Measurements from ENCODE around the gene DDC.

DNA sequence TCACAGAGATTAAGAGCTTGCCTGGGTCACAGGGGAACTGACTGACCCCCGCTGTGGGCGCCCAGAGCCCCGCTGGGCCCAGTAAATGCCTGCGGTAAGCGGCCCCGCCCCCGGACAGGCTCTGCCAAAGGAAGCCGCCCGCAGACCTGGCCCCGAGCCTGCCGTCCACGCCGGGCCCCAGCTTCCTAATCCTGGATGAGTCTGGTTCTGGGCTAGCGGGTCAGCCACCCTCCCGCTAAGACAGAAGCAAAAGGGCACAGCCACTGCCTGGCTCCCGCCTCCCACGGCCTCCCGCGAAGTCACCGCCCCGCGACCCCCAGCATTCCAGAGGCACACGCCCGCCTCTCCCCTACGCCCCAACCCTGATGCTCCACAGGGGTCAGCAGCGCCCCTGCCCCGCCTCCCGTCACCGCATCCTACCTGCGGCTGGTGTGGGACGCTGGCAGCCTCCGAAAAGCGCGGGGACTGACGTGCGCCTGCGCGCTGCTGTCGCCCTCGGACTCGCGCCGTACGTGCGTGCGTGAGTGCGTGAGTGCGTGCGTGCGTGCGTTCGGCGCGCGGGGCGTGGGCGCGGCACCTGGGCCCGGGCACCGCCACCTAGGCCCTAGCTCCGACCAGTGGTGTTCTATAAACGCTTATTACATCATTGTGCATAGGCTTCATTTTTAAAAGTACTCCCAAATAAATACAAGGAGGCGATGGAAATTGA lies 115.2 kb downstream of the DDC start, which contains the start of gene FIGNL1:
- TF ChIP-seq POLR2AphosphoS5 (IDR thresholded peaks at IDR 0.05; ENCODE audit: insufficient read depth, low read depth, low read length): peak; percentile 69
- TF ChIP-seq, protein P1, sequence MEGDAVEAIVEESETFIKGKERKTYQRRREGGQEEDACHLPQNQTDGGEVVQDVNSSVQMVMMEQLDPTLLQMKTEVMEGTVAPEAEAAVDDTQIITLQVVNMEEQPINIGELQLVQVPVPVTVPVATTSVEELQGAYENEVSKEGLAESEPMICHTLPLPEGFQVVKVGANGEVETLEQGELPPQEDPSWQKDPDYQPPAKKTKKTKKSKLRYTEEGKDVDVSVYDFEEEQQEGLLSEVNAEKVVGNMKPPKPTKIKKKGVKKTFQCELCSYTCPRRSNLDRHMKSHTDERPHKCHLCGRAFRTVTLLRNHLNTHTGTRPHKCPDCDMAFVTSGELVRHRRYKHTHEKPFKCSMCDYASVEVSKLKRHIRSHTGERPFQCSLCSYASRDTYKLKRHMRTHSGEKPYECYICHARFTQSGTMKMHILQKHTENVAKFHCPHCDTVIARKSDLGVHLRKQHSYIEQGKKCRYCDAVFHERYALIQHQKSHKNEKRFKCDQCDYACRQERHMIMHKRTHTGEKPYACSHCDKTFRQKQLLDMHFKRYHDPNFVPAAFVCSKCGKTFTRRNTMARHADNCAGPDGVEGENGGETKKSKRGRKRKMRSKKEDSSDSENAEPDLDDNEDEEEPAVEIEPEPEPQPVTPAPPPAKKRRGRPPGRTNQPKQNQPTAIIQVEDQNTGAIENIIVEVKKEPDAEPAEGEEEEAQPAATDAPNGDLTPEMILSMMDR (IDR thresholded peaks at IDR 0.05; ENCODE audit: extremely low read depth in 1 of 2, insufficient read depth in 1 of 2, low read depth in 1 of 2, low read length in 2 of 2): no peak
- no peak for TF ChIP-seq EZH2 (IDR thresholded peaks at IDR 0.05; ENCODE audit: borderline replicate concordance, low read depth, low read length, severe bottlenecking)
- peak; percentile 79 for TF ChIP-seq POLR2A (IDR thresholded peaks at IDR 0.05; ENCODE audit: low read depth, low read length)
